Cardiac fibroblast (primary cell): ENCODE data around the gene SSH3.

Experiments
- DNase-seq, 2 donors: peaks; one replicate each; pipeline versions ENCODE4 v3.0.0 to v3.0.0-alpha.2; 2010; ENCODE audit warnings: low read depth in 2 of 2
- H3K4me3 ChIP-seq, 2 donors: replicated peaks in 1 of 2; 1 replicate in 1 of 2; 2 replicates in 1 of 2; pipeline ENCODE4 v1.5.1; 2011; ENCODE audit warnings: low read depth in 2 of 2, low read length in 2 of 2, mild to moderate bottlenecking in 2 of 2, moderate library complexity in 1 of 2
- CTCF ChIP-seq: IDR thresholded peaks from one replicate; pipeline ENCODE4 v1.5.1; 2011; ENCODE audit warnings: low read depth, mild to moderate bottlenecking, low read length, inconsistent platforms

Gene SSH3

GRCh38 chr11:67303132-67303834, at the start of gene SSH3:
TSS of gene SSH3 (plus strand) at chr11:67303530. CDS start at chr11:67303626, 96 bp downstream.
- no peak for TF ChIP-seq CTCF
- peak; percentile 50 to 67 for DNase-seq
- peak within 1 kb of the TSS; percentile 68 to 84 for H3K4me3 ChIP-seq

GRCh38 chr11:67253872-67254624, 49.3 kb upstream of the SSH3 start:
- DNase-seq, result no peak
- TF ChIP-seq CTCF, result no peak
- no peak overlapping the region for H3K4me3 ChIP-seq

- no peak overlapping the region for H3K4me3 ChIP-seq
- no peak for DNase-seq
- TF ChIP-seq CTCF, result no peak
These were observed 48.5 kb upstream of the SSH3 start for GRCh38 chr11:67254798-67255197.

- no peak for TF ChIP-seq CTCF
- DNase-seq, result no peak
- no peak overlapping the region for H3K4me3 ChIP-seq
These were observed 48.0 kb upstream of the SSH3 start for GRCh38 chr11:67255353-67255752.

- no peak for TF ChIP-seq CTCF
- no peak for DNase-seq
- no peak overlapping the region for H3K4me3 ChIP-seq
These were observed 47.5 kb upstream of the SSH3 start for GRCh38 chr11:67255864-67256263.

GRCh38 chr11:67256477-67257135, 46.7 kb upstream of the SSH3 start:
- no peak overlapping the region for H3K4me3 ChIP-seq
- no peak for DNase-seq
- TF ChIP-seq CTCF, result no peak
